Activated CD4-positive, alpha-beta T cell treated with anti-CD3 and anti-CD28 coated beads, Interleukin-2, amount 50 U/mL, for 4 hours (primary cell): ENCODE data around the gene MOB3A.
"Not testable (repeated sequence)": the region's sequence is repeated elsewhere in the genome, so short reads cannot be mapped to it uniquely, and the experiment has no call there.

Experiments
- DNase-seq, 2 experiments: peaks; one replicate each; pipeline ENCODE4 v3.0.0-alpha.2; 2020

Gene MOB3A

DNA sequence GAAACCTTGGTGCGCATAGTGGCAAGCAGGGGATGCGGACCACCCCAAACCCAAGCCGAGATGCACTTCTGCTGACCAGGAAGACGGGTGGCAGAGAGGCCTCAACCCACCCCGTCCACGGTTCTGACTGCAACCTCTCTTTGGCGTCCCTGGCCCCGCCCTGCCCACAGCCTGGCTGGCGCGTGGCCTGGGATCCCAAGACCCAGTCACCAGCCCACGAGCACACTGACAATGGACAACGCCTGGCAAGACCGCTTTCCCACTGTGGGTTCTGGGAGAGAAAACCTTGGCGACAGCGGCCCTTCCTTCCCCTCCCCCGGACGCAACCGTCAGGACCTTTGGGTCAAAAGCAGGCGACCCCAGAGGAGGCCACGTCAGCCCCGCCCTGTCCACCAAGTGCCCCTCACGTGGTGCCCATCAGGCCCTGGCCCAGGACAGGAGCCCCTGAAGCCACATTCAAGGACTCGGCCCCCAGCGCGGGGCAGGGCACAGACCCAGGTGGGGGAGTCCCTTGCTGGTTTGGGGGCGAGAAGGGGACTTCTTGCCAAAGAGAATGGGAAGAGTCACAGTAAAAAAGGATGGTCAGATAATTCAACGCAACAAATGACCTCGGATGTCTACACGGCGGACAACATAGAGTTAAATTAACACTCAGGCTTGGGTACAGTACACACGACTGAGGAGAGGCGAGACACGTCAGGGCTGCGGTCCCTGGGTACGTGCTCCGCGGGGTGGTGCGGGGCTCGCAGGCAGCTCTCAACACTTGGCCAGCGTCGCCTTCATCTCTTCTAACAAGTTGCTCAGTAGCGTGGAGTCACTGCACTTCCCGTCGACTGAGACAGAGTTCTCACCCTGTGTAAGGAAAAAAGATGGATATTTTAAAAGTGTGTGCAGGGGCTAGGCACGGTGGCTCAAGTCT, 5.5 kb upstream of the MOB3A start:
- no peak for DNase-seq

DNA sequence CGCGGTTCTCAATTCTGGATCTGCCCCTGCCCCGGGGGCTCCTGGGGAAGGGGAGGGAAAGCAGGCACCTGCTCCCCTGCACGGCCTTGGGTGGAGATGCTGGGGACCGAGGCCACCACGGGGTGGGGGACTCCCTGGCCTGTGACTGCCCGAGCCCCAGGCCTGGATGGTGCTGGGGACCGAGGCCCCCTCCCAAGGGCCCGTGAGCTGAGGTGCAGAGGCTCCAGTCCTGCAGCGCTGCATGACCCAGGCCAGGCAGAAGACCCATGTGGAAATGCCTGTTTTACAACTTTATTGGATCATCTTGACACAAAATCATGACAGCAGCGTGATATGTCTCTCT, 4.6 kb upstream of the MOB3A start:
- DNase-seq: no peak

- DNase-seq: no peak
These were observed 4.0 kb upstream of the MOB3A start for GRCh38 chr19:2099937-2100718.

DNA sequence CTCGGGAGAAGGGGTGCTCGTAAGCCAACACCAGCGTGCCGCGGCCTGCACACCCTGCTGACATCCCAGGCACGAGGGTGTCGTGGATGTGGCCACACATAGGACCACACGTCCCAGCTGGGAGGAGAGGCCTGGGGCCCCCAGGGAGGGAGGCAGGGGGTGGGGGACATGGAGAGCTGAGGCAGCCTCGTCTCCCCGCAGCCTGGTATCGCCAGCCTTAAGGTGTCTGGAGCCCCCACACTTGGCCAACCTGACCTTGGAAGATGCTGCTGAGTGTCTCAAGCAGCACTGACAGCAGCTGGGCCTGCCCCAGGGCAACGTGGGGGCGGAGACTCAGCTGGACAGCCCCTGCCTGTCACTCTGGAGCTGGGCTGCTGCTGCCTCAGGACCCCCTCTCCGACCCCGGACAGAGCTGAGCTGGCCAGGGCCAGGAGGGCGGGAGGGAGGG, 3.0 kb upstream of the MOB3A start:
- no peak for DNase-seq

GRCh38 chr19:2097886-2098327, 1.8 kb upstream of the MOB3A start:
- DNase-seq: no peak

DNA sequence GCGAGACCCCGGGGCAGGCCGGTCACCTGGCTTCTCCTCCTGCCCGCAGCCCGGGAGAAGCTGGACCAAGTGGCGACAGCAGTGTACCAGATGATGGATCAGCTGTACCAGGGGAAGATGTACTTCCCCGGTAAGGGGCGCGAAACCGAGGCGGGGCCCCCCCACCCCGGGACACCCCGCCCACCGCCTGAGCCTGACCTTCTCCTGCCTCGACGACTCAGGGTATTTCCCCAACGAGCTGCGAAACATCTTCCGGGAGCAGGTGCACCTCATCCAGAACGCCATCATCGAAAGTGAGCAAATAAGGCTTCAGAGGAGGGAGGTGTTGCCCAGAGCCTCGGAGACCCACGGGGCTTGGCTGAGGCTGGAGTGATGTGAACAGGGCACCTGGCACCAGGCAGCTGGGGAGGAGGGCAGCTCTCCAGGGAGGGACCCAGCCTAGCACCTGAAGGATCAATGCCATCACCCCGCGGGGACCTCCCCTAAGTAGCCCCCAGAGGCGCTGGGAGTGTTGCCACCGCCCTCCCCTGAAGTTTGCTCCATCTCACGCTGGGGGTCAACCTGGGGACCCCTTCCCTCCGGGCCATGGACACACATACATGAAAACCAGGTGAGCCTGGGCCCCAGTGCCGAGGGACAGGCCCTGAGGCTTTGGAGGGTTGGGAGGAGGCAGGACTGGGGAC, 1.2 kb upstream of the MOB3A start:
- peak; percentile 54 to 56 for DNase-seq

- DNase-seq: peak; percentile 100
These were observed 515 bp upstream of the MOB3A start, which contains the start of gene IZUMO4 for GRCh38 chr19:2096480-2097202. Gene IZUMO4 (plus strand): TSS chr19:2096915. CDS start chr19:2096946, 31 bp downstream.

- DNase-seq: not testable (repeated sequence)
These were observed 4.1 kb downstream of the MOB3A start for GRCh38 chr19:2091926-2092525.

DNA sequence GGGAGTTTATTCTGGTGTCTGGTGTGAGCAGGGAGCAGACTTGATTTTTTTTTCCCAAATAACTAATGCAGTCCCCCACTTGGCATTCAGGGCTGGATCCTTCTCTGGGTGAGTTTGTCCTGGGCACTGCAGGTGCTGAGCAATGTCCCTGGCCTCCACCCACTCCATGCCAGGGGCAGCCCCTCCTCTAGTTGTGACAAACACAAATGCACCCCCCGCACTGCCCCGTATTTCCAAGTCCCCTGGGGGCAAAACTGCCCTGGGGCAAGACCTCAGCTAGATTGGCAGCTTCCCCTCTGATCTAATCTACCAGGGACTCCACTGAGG, 6.4 kb downstream of the MOB3A start:
- DNase-seq: no peak

DNA sequence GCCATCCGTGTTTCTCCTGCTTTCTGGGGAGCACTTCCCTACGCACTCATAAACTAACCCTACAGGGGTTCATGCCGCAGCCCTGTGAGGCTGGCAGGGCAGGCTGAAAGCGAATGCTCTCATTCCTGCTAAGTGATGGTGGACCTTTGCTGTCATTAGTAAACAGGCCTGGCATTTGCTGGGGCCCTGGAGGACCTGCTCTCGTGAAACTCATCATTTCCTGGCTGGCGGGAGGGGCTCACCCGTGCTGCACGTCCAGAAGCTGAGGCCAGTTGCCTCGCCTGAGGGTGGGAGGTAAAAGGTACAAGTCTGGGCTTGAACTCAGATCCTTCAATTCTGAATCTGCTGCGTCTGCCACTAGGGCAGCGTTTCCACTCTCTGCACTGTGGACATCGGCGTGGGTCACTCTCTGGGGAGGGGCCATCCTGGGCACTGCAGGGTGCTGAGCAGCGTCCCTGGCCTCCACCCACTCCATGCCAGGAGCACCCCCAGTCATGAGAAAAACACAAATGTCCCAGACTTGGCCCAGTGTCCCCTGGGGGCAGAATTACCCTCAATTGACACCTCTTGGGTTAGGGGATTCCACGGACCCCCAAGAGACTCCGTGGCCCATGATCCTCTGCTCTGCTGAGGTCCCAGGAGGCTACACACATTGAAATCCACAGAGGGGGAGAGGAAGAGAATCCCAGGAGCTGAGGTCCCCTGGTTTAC, 7.0 kb downstream of the MOB3A start:
- no peak for DNase-seq

GRCh38 chr19:2087621-2088100, 8.5 kb downstream of the MOB3A start:
- no peak for DNase-seq

DNA sequence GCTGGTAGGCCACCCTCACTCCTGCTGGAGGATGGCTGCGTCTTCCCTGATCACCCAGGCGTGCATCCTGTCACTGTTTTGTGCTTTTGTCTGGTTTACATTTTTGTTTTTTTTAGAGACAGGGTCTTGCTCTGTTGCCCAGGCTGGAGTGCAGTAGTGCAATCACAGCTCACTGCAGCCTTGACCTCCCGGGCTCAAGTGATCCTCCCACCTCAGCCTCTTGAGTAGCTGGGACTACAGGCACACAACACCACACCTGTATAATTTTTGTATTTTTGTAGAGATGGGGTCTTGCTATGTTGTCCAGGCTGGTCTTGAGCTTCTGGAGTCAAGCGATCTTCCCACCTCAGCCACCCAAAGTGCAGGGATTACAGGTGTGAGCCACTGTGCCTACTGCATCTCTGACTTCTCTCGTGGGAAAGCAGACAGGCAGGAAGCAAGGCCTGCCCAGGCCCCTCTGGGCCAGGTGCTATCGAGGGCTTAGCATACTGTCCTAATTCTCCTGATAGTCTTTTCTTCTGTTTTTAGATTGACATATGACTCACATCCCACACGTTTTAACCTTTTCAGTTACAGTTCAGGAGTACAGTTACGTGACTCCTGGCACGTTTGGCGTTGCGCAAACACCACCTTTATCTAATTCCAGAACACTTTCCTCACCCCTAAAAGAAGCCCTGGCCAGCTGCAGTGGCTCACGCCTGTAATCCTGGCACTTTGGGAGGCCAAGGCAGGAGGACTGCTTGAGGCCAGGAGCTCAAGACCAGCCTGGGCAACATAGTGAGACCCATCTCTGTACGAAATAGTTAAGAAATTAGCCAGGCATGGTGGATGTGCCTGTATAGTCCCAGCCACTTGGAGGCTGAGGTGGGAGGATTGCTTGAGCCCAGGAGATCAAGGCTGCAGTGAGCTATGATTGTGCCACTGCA, 9.2 kb downstream of the MOB3A start:
- DNase-seq: not testable (repeated sequence)

DNA sequence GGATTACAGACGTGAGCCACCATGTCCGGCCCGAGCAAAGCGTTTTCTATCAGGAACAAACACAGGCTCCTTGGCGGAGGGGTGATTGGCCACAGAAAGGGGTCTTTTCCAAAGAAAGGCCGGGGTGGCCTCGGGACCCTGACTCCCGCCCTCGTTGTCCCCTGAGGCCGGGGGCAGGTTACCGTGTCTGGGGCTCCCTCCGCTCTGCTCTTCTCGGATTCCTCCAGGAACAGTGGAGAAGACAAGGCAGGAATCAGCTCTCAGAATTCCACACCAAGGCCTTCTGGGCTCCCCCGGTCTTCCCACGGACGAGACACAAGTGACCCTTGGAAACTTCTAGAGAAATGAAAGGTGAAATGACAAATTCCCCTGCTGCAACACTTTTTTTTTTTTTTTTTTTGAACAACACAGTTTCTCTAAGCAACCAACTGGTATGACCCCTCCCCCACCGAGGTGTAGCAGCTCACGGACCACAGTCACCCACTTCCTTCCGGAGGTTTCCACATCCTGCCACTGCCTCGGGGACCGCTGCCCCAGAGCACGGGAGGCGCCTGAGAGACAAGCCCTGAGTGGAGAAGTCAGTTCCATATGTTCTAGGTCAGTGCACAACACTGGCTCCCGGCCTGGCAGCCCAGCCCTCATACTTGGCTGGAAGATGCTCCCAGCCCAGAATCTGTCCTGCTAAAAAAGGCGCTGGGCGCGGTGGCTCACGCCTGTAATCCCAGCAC, 11.0 kb downstream of the MOB3A start:
- DNase-seq: peak; percentile 82 to 87

DNA sequence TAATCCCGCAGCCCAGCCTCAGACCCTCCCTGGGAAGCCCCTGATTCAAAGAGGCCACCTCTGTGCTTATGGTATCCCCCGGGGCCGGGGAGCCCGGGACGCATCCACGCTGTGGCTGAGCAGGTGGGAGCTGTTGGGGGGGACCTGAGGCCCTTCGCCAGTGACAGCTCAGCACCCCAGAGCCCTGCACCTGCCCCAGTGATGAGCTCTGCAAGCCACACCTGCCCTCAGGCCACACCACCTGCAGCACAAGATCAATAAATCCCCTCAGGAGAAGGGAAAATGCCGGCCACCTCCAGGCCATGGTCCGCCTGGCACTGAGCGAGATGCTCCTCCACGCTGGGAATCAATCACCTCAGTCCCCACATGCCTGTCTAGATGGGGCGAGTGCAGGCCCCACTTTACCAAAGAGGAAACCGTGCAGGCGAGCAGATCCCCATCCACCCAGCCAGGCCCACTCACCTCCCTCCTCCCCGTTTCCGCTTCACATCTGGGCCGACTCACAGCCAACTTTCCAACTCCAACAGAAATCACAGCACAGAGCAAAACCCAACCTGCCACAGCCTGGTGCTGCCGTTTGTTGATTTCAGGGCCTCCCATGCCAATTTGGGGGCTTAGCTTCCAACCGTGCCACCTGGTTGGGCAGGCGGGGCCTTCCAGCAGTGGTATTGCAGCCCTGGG, 12.8 kb downstream of the MOB3A start:
- DNase-seq: peak; percentile 58 to 63

DNA sequence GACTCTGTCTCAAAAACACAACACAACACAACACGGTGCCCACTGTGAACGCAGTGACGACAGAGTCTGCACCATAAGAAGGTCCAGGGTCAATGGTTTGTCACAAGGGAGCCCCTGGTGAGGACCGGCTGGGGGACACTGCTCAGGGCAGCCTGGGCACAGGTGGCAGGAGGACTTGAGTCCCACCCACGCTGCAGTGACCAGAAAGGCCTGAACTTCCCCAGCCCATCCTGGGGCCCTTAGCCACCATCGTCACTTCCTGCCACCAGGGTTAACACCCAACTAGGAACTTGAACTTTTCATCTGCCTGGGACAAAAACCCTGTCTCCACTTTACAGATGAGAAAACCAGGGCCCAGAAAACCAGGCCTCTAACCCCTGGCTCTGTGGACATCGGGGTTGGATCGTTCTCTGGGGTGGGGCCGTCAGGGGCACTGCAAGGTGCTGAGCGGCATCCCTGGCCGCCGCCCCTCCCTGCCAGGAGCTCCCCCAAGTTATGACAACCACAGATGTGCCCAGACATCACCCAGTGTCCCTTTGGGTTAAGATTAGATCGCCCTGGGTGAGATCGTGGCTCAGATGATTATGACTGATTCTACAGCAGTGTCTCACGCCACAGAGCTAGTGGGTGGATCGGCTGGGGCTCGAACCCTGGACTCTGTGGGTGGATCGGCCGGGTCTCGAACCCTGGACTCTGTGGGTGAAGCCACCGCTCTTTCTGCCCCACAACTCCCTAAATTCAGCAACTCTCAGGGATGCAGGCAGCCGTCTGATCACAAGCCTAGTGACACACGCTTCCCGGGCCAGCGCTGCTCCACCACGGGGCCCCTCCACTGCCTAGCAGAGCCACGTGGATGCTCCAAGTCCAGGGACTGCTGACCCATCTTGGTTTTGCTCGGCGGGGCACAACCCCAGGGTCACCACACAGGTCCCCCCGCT, 14.0 kb downstream of the MOB3A start:
- DNase-seq: no peak

GRCh38 chr19:2080336-2080988, 15.7 kb downstream of the MOB3A start:
- no peak for DNase-seq

- DNase-seq: no peak
These were observed 16.2 kb downstream of the MOB3A start for GRCh38 chr19:2079865-2080301.
